Testis (tissue), 3 donors: Measurements from ENCODE around the gene STAC3. TPM values are rescaled to one million over a fixed set of nuclear protein-coding genes. Genes with fewer than 3 reads are reported as not detected.

Source experiments
- DNase-seq: peaks from one replicate; pipeline ENCODE4 v3.0.0-alpha.2; 2019
- H3K27ac ChIP-seq, 2 donors: fragments of 200-600 bp; sonication (generic); one replicate each; pipeline ENCODE4 v1.5.1; 2019
- H3K27me3 ChIP-seq: fragments of 200-600 bp; sonication (generic); one replicate; pipeline ENCODE4 v1.5.1; 2019
- H3K36me3 ChIP-seq: fragments of 200-600 bp; sonication (generic); one replicate; pipeline ENCODE4 v1.5.1; 2017; ENCODE audit warnings: low read depth; ENCODE audit errors: missing control alignments
- H3K4me1 ChIP-seq: fragments of 200-600 bp; sonication (generic); one replicate; pipeline ENCODE4 v1.5.1; 2019
- H3K4me3 ChIP-seq, 2 donors: fragments of 200-600 bp; sonication (generic); one replicate each; pipeline ENCODE4 v1.5.1; 2017 to 2019
- H3K9me3 ChIP-seq: fragments of 200-600 bp; sonication (generic); one replicate; pipeline ENCODE4 v1.5.1; 2017
- CTCF ChIP-seq, 3 experiments: fragments of 450-650 bp in 2 of 3; fragments of 200-600 bp in 1 of 3; sonication (generic) in 1 of 3; IDR thresholded peaks; one replicate each; pipeline ENCODE4 v1.5.1; 2016 to 2019; ENCODE audit warnings: antibody characterized with exemption in 3 of 3, mild to moderate bottlenecking in 2 of 3, moderate library complexity in 1 of 3
- POLR2A ChIP-seq: fragments of 450-650 bp; IDR thresholded peaks from one replicate; pipeline ENCODE4 v1.6.1; 2017; ENCODE audit warnings: antibody characterized with exemption, mild to moderate bottlenecking, moderate library complexity
- WGBS, 2 donors: methylation state at CpG; one replicate each; pipeline ENCODE4 v1.1.5; 2018; 5-methylcytosine and 5-hydroxymethylcytosine counted together
- intact Hi-C: fragments of 100-400 bp; cut with DNase I; formaldehyde crosslinking; loops from one replicate; pipeline ENCODE4 v1.15.1; 2023; ENCODE audit warnings: low total_unique reads
- polyA plus RNA-seq: library from polyadenylated mRNA; stranded (reverse); fragments of 350-450 nt; fragmentation: Illumina TruSeq; extraction: RNeasy Lipid Tissue Mini Kit (QIAGEN cat#74804); gene quantifications from one replicate; pipeline ENCODE4 v1.2.3, GENCODE V29; 2014; ENCODE audit warnings: low read depth, low replicate concordance; ENCODE audit not compliant: insufficient read depth
- total RNA-seq, 2 donors: library from RNA; depleted of rRNA; stranded (reverse); fragments of >200 nt; gene quantifications; one replicate each; pipeline ENCODE4 v1.2.3, GENCODE V29; 2016

The STAC3 gene
- total and polyA plus RNA-seq, 3 donors from 2014 or later, result 5.0 to 23.4 (median 12.0) TPM

GRCh38 chr12:57270966-57271470, 20.0 kb upstream of the STAC3 start:
- intact Hi-C loops, result no loop called here
- no peak overlapping the region for H3K4me3 ChIP-seq
- no peaks in the 10 kb centered on the region for H3K27me3 ChIP-seq
- TF ChIP-seq CTCF (IDR thresholded peaks at IDR 0.05), result no peak
- no peak for TF ChIP-seq POLR2A
- no peak overlapping the region for H3K27ac ChIP-seq
- WGBS, 2 donors, result 71 to 92% methylated on average over 1 of the region's 1 CpG
- H3K9me3 ChIP-seq, result no peaks in the 10 kb centered on the region
- H3K36me3 ChIP-seq, result no peaks in the 10 kb centered on the region
- no peak for DNase-seq
- peaks cover 6% of the 10 kb centered on the region for H3K4me1 ChIP-seq

GRCh38 chr12:57268264-57268663, 17.3 kb upstream of the STAC3 start:
- DNase-seq, result no peak
- WGBS, 2 donors, result 88 to 92% methylated on average over 7 of the region's 7 CpGs
- Histone ChIP-seq H3K36me3 (no peaks in the 10 kb centered on the region), H3K9me3 (no peaks in the 10 kb centered on the region), H3K27me3 (no peaks in the 10 kb centered on the region), H3K4me3 (no peak overlapping the region), H3K4me1 (peaks cover 6% of the 10 kb centered on the region), H3K27ac (no peak overlapping the region)
- TF ChIP-seq CTCF (IDR thresholded peaks at IDR 0.05) (no peak), POLR2A (no peak)
- intact Hi-C loops, result no loop called here

- DNase-seq, result no peak
- Histone ChIP-seq H3K4me1 (no peaks in the 10 kb centered on the region), H3K9me3 (no peaks in the 10 kb centered on the region), H3K4me3 (no peak overlapping the region), H3K27ac (peak overlapping the region; percentile 3 to 30), H3K36me3 (no peaks in the 10 kb centered on the region), H3K27me3 (no peaks in the 10 kb centered on the region)
- TF ChIP-seq CTCF (IDR thresholded peaks at IDR 0.05) (no peak), POLR2A (no peak)
- intact Hi-C loops, result no loop called here
Observed at GRCh38 chr12:57266681-57267080, 15.7 kb upstream of the STAC3 start.

- Histone ChIP-seq H3K4me3 (no peak overlapping the region), H3K27me3 (no peaks in the 10 kb centered on the region), H3K4me1 (peaks cover 4% of the 10 kb centered on the region), H3K9me3 (no peaks in the 10 kb centered on the region), H3K36me3 (no peaks in the 10 kb centered on the region), H3K27ac (no peak overlapping the region)
- WGBS, 2 donors, result 93 to 94% methylated on average over 2 of the region's 2 CpGs
- TF ChIP-seq POLR2A (no peak), CTCF (IDR thresholded peaks at IDR 0.05) (no peak)
- DNase-seq, result no peak
- intact Hi-C loops, result no loop called here
Observed at GRCh38 chr12:57263096-57263495, 12.1 kb upstream of the STAC3 start.

GRCh38 chr12:57262126-57262822, 11.3 kb upstream of the STAC3 start:
- WGBS, 2 donors, result 67 to 74% methylated on average over 3 of the region's 3 CpGs
- no peaks in the 10 kb centered on the region for H3K9me3 ChIP-seq
- H3K4me1 ChIP-seq, result peaks cover 4% of the 10 kb centered on the region
- no peak overlapping the region for H3K27ac ChIP-seq
- intact Hi-C loops, result no loop called here
- H3K36me3 ChIP-seq, result no peaks in the 10 kb centered on the region
- TF ChIP-seq CTCF (IDR thresholded peaks at IDR 0.05), result no peak
- no peak for TF ChIP-seq POLR2A
- no peaks in the 10 kb centered on the region for H3K27me3 ChIP-seq
- no peak overlapping the region for H3K4me3 ChIP-seq
- DNase-seq, result no peak
